ENCODE results near the gene A4GALT. TPM values are rescaled to one million over a fixed set of nuclear protein-coding genes. Genes with fewer than 3 reads are reported as not detected.

Gene A4GALT
- total and polyA plus RNA-seq, 2 experiments from 2014 or later, result 14.8 to 18.6 TPM

DNA sequence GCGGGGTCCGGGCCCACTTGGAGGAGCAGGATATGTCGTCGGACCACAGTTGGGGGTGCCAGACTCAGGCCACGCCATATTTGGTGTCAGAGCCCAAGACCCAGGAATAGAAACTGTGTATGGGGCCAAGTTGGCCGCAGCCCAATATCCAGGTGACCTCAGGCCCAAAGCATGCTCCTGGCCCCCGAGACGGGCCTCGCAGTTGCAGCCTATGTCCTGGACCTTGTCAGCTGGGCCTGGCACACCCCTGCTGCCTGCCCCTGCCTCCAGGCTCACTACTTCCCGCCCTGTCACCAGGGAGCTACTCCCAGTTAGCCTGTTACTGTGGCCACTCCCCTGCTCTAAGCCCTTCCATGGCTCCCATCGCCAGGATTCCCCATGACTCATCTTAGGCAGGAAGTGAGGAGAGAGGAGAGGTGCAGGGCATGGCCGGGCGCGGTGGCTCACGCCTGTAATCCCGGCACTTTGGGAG lies 23.1 kb downstream of the A4GALT start:
- Histone ChIP-seq H2AFZ (no peak overlapping the region), H3K9ac (no peak overlapping the region), H3K9me2 (ENCODE audit: insufficient read depth) (no peaks in the 10 kb centered on the region), H3K27ac (no peak overlapping the region), H4K20me1 (ENCODE audit: insufficient read depth) (no peaks in the 10 kb centered on the region), H3K27me3 (replicated peaks; ENCODE audit: insufficient read depth) (no peaks in the 10 kb centered on the region), H3K4me2 (ENCODE audit: unreplicated experiment) (no peak overlapping the region), H3K36me3 (ENCODE audit: low read depth) (no peaks in the 10 kb centered on the region), H3F3A (ENCODE audit: insufficient read depth) (peaks cover 6% of the 10 kb centered on the region; the same call in 1 of the 2 replicates), H3K4me3 (no peak overlapping the region), H3K4me1 (ENCODE audit: insufficient read depth) (peaks cover 15% of the 10 kb centered on the region; the same call in 1 of the 2 replicates), H3K79me2 (ENCODE audit: insufficient read depth) (0 out of 2 replicates have a peak, but pooled peaks cover 10% of the 10 kb centered on the region), H3K9me3 (ENCODE audit: low read depth) (no peaks in the 10 kb centered on the region)
- in situ Hi-C loops (cut with MboI), result no loop called here
- TF ChIP-seq EZH2 (IDR thresholded peaks at IDR 0.05; ENCODE audit: insufficient read depth, poor library complexity, severe bottlenecking), result no peak
- TF ChIP-seq EZH2phosphoT487 (IDR thresholded peaks at IDR 0.05; ENCODE audit: insufficient read depth, low read depth), result no peak
- DNase-seq, result peak; percentile 77
- 16 to 24% methylated on average over 16 of the region's 16 CpGs for whole genome bisulfite sequencing, 2 experiments (ENCODE audit: low coverage in 1 of 2, low lambda C conversion rate in 2 of 2, missing lambda C conversion rate in 2 of 2)

DNA sequence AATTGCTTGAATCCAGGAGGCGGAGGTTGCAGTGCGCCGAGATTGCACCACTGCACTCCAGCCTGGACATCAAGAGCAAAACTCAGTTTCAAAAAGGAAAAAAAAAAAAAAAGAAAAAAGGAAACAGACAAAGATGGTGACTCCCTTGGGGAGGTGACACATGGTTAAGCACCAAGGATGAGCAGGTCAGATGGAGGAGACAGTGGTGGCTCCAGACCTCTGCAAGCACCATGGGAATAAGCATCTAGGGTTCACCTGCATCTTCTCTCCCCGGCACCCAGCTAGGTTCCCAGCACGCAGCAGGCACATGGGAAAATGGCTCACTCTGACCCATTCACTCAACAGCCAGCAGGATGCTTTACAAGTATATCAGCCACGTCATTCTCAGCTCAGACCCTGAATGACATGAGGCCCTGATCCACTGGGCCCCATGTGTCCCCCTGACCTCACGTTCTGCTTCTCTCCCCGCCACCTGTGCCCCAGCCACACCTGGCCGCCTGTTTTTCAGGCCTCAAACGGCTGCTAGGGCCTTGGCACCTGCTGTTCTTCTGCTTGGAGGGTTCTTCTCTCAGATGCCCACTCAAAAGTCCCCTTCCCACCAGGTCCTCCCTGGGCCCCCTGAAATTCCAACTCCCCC lies 24.2 kb downstream of the A4GALT start:
- H3K79me2 ChIP-seq (ENCODE audit: insufficient read depth), result 0 out of 2 replicates have a peak, but pooled peaks cover 10% of the 10 kb centered on the region
- no peaks in the 10 kb centered on the region for H4K20me1 ChIP-seq (ENCODE audit: insufficient read depth)
- no peak overlapping the region for H3K4me3 ChIP-seq
- H3K9me2 ChIP-seq (ENCODE audit: insufficient read depth), result no peaks in the 10 kb centered on the region
- no peak for TF ChIP-seq EZH2 (IDR thresholded peaks at IDR 0.05; ENCODE audit: insufficient read depth, poor library complexity, severe bottlenecking)
- no peak for TF ChIP-seq EZH2phosphoT487 (IDR thresholded peaks at IDR 0.05; ENCODE audit: insufficient read depth, low read depth)
- 89% methylated on average over 10 of the region's 10 CpGs for WGBS, 2 experiments (ENCODE audit: low coverage in 1 of 2, low lambda C conversion rate in 2 of 2, missing lambda C conversion rate in 2 of 2)
- H3K4me1 ChIP-seq (ENCODE audit: insufficient read depth), result peaks cover 15% of the 10 kb centered on the region; the same call in 1 of the 2 replicates
- H3K9ac ChIP-seq, result no peak overlapping the region
- H3K36me3 ChIP-seq (ENCODE audit: low read depth), result no peaks in the 10 kb centered on the region
- H3F3A ChIP-seq (ENCODE audit: insufficient read depth), result peaks cover 6% of the 10 kb centered on the region; the same call in 1 of the 2 replicates
- H3K27me3 ChIP-seq (replicated peaks; ENCODE audit: insufficient read depth), result no peaks in the 10 kb centered on the region
- in situ Hi-C loops (cut with MboI), result no loop called here
- no peak overlapping the region for H2AFZ ChIP-seq
- DNase-seq, result no peak
- no peak overlapping the region for H3K4me2 ChIP-seq (ENCODE audit: unreplicated experiment)
- H3K9me3 ChIP-seq (ENCODE audit: low read depth), result no peaks in the 10 kb centered on the region
- no peak overlapping the region for H3K27ac ChIP-seq

DNA sequence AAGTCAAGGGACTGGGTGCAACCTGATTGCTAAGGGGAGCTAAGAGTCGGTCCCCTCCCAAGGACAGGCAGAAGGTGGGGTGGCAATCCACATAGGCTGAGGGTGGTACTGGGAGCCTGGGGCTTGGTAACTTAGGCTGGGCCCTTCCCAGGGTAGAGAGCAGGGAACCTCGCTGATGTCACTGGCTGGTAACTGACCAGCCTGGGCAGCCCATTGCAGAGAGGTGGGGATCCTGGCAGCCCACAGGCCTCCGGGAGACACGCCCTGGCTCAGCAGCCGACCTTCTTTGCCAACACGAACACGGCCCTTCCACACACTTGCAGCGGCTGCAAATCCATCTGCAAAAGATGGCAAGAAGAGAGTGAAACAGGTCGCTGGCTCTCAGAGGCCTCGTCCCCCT lies 25.4 kb downstream of the A4GALT start:
- Histone ChIP-seq H3K27ac (no peak overlapping the region), H3K4me1 (ENCODE audit: insufficient read depth) (peaks cover 15% of the 10 kb centered on the region; the same call in 1 of the 2 replicates), H3K9me2 (ENCODE audit: insufficient read depth) (no peaks in the 10 kb centered on the region), H3K27me3 (replicated peaks; ENCODE audit: insufficient read depth) (no peaks in the 10 kb centered on the region), H3K79me2 (ENCODE audit: insufficient read depth) (0 out of 2 replicates have a peak, but pooled peaks cover 1% of the 10 kb centered on the region), H3K9ac (no peak overlapping the region), H3K9me3 (ENCODE audit: low read depth) (no peaks in the 10 kb centered on the region), H3K36me3 (ENCODE audit: low read depth) (no peaks in the 10 kb centered on the region), H4K20me1 (ENCODE audit: insufficient read depth) (no peaks in the 10 kb centered on the region), H3K4me3 (no peak overlapping the region), H3F3A (ENCODE audit: insufficient read depth) (peaks cover 6% of the 10 kb centered on the region; the same call in 1 of the 2 replicates), H3K4me2 (ENCODE audit: unreplicated experiment) (no peak overlapping the region), H2AFZ (no peak overlapping the region)
- WGBS, 2 experiments (ENCODE audit: low coverage in 1 of 2, low lambda C conversion rate in 2 of 2, missing lambda C conversion rate in 2 of 2), result 38 to 46% methylated on average over 9 to 10 of the region's 10 CpGs
- in situ Hi-C loops (cut with MboI), result no loop called here
- TF ChIP-seq EZH2phosphoT487 (IDR thresholded peaks at IDR 0.05; ENCODE audit: insufficient read depth, low read depth) (no peak), EZH2 (IDR thresholded peaks at IDR 0.05; ENCODE audit: insufficient read depth, poor library complexity, severe bottlenecking) (no peak)
- DNase-seq, result peak; percentile 14

DNA sequence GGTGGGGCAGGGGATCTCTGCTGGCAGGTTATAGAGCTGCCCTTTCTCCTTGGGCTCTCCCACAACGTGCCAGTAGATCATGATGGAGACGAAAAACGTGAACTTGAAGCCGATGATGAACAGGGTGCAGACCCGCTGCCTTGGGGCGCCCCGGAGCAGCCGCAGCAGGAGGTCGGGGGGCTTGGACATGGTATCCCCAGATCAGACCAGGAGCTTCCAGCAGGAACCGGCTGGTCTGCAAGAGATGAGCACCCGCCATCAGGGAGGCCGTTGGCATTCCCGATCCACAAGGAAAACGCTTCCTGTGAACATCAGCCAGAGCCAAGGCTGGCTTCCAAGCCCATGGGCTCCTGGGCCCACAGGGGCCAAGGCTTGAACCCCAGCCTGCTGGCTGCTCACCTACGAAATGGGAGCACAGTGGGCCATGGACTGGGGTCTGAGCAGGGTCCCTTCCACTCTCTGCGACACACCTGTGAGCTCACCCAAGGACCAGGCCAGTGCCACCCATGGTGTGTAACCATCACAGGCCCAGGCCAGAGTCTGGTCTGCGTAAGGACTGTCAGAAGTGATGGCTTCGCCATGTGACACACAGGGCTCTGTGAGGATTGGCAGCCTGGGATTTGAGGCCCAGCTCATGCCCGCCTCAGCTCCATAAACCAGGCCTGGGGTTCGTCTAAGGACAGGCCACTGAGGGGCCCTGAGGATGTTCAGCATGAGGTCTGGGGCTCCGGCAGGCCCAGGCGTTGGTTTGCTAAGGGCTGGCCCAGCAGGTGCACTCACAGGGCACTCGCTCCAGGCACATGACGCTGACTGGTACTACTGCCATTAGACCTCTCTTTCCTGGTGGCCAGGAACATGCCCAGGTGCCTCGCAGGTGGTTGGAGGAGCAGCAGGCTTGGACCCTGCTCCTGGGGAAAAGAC lies 26.6 kb downstream of the A4GALT start:
- Histone ChIP-seq H3K4me1 (ENCODE audit: insufficient read depth) (peaks cover 12% of the 10 kb centered on the region), H3K27me3 (replicated peaks; ENCODE audit: insufficient read depth) (no peaks in the 10 kb centered on the region), H2AFZ (no peak overlapping the region), H3F3A (ENCODE audit: insufficient read depth) (peaks cover 11% of the 10 kb centered on the region; the same call in 1 of the 2 replicates), H3K9me2 (ENCODE audit: insufficient read depth) (no peaks in the 10 kb centered on the region), H3K27ac (no peak overlapping the region), H4K20me1 (ENCODE audit: insufficient read depth) (no peaks in the 10 kb centered on the region), H3K4me2 (ENCODE audit: unreplicated experiment) (no peak overlapping the region), H3K4me3 (no peak overlapping the region), H3K79me2 (ENCODE audit: insufficient read depth) (no peaks in the 10 kb centered on the region), H3K36me3 (ENCODE audit: low read depth) (no peaks in the 10 kb centered on the region), H3K9me3 (ENCODE audit: low read depth) (no peaks in the 10 kb centered on the region), H3K9ac (no peak overlapping the region)
- no peak for TF ChIP-seq EZH2phosphoT487 (IDR thresholded peaks at IDR 0.05; ENCODE audit: insufficient read depth, low read depth)
- TF ChIP-seq EZH2 (IDR thresholded peaks at IDR 0.05; ENCODE audit: insufficient read depth, poor library complexity, severe bottlenecking), result no peak
- WGBS, 2 experiments (ENCODE audit: low coverage in 1 of 2, low lambda C conversion rate in 2 of 2, missing lambda C conversion rate in 2 of 2), result 90 to 92% methylated on average over 22 to 25 of the region's 25 CpGs
- in situ Hi-C loops (cut with MboI), result no loop called here
- DNase-seq, result no peak
